ENCODE data around the gene ARL14. TPM values are rescaled to one million over a fixed set of nuclear protein-coding genes. Genes with fewer than 3 reads are reported as not detected.

The ARL14 gene
- total RNA-seq, 1 experiment from 2014 or later, result 17.6 TPM

DNA sequence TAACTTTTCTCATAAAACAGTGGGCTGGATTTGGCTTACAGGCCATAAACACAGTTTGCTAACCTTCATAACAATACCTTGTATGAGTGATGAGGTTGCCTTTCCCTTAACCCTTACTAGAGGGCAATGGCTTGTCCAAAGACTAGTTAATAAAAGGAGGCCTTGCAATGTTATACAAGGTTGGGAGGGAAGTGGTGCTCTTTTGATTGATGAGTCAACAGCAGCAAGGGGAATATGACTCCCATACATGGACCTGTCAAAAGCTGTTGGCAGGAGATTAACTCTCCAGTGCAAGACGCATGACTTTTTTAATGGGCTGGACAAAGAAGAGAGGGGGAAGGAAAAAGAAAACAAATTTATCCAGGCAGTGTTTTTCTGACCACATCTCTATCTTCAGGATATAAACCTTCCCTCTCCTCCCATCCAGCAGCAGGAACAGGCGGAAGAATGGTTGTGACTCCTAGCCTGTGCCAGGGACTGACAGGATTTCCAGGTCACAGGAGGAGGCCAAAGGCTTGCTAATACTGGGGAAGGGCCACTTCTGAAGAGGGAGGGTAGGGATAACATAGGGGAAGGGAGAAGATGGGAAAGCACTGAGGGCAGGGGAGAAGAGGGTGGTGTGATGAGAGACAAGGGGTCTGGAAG, 35.2 kb upstream of the ARL14 start:
- Histone ChIP-seq H4K20me1 (ENCODE audit: insufficient read depth) (no peaks in the 10 kb centered on the region), H3K27ac (no peak overlapping the region), H3K27me3 (ENCODE audit: insufficient read depth, low read depth) (no peaks in the 10 kb centered on the region), H3K4me1 (replicated peaks; ENCODE audit: insufficient read depth) (peaks cover 7% of the 10 kb centered on the region; the same call in 1 of the 2 replicates), H3K4me2 (no peak overlapping the region), H3K79me2 (ENCODE audit: low read depth) (no peaks in the 10 kb centered on the region), H3K9me2 (ENCODE audit: insufficient read depth) (no peaks in the 10 kb centered on the region), H2AFZ (no peak overlapping the region), H3K4me3 (no peak overlapping the region), H3F3A (ENCODE audit: insufficient read depth, low read depth) (no peaks in the 10 kb centered on the region), H3K9me3 (ENCODE audit: insufficient read depth, low read depth) (no peaks in the 10 kb centered on the region), H3K36me3 (ENCODE audit: low read depth) (no peaks in the 10 kb centered on the region)
- CTCF ChIA-PET, result no interaction called here
- DNase-seq, result peak in 1 of 2 experiments; percentile 39
- TF ChIP-seq, protein P1, sequence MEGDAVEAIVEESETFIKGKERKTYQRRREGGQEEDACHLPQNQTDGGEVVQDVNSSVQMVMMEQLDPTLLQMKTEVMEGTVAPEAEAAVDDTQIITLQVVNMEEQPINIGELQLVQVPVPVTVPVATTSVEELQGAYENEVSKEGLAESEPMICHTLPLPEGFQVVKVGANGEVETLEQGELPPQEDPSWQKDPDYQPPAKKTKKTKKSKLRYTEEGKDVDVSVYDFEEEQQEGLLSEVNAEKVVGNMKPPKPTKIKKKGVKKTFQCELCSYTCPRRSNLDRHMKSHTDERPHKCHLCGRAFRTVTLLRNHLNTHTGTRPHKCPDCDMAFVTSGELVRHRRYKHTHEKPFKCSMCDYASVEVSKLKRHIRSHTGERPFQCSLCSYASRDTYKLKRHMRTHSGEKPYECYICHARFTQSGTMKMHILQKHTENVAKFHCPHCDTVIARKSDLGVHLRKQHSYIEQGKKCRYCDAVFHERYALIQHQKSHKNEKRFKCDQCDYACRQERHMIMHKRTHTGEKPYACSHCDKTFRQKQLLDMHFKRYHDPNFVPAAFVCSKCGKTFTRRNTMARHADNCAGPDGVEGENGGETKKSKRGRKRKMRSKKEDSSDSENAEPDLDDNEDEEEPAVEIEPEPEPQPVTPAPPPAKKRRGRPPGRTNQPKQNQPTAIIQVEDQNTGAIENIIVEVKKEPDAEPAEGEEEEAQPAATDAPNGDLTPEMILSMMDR (conservative IDR thresholded peaks at IDR 0.05), result no peak
- no peak for TF ChIP-seq EZH2 (IDR thresholded peaks at IDR 0.05; ENCODE audit: low read depth)
- POLR2A ChIA-PET (ENCODE audit: unreplicated experiment), result interaction anchor here (0.6 kb wide), 1 partner anchor 10 kb away, joined by 6 read pairs; no protein-coding TSS in a partner anchor
- intact Hi-C loops (cut with micrococcal nuclease; ENCODE audit: unreplicated experiment), result no loop called here
- BruUV-seq (replicated peaks), result no TSS peak

DNA sequence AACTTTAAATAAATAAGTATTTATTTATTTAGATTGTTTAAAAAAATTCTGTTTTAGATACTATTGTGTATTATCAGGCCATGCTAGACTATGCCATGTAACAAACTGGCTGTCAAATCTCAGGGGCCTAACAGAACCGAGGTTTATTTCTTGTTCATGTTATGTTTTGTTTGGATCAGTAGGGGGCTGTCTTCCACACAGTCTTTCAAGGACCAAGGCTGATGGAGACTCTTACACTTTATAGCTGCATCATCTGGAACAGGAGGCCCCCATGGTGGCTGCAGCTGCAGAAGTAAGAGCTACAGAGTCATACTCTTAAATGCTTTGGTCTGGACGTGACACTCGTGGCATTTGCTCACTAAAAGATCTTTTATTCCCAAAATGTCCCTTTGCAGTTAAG, 33.0 kb upstream of the ARL14 start:
- Histone ChIP-seq H3K4me3 (no peak overlapping the region), H3K4me2 (no peak overlapping the region), H3F3A (ENCODE audit: insufficient read depth, low read depth) (no peaks in the 10 kb centered on the region), H3K27ac (no peak overlapping the region), H3K9me3 (ENCODE audit: insufficient read depth, low read depth) (no peaks in the 10 kb centered on the region), H3K27me3 (ENCODE audit: insufficient read depth, low read depth) (no peaks in the 10 kb centered on the region), H3K4me1 (replicated peaks; ENCODE audit: insufficient read depth) (no peaks in the 10 kb centered on the region), H3K9me2 (ENCODE audit: insufficient read depth) (no peaks in the 10 kb centered on the region), H3K36me3 (ENCODE audit: low read depth) (no peaks in the 10 kb centered on the region), H4K20me1 (ENCODE audit: insufficient read depth) (no peaks in the 10 kb centered on the region), H3K79me2 (ENCODE audit: low read depth) (no peaks in the 10 kb centered on the region), H2AFZ (no peak overlapping the region)
- CTCF ChIA-PET, result no interaction called here
- intact Hi-C loops (cut with micrococcal nuclease; ENCODE audit: unreplicated experiment), result no loop called here
- POLR2A ChIA-PET (ENCODE audit: unreplicated experiment), result no interaction called here
- no peak for TF ChIP-seq EZH2 (IDR thresholded peaks at IDR 0.05; ENCODE audit: low read depth)
- TF ChIP-seq, protein P1 (conservative IDR thresholded peaks at IDR 0.05), result no peak
- DNase-seq, result no peak
- no TSS peak for BruUV-seq (replicated peaks)

GRCh38 chr3:160644491-160644890, 32.5 kb upstream of the ARL14 start:
- POLR2A ChIA-PET (ENCODE audit: unreplicated experiment), result no interaction called here
- intact Hi-C loops (cut with micrococcal nuclease; ENCODE audit: unreplicated experiment), result no loop called here

More at GRCh38 chr3:160644491-160644890, 32.5 kb upstream of the ARL14 start:
- no peak overlapping the region for H3K27ac ChIP-seq
- H3K79me2 ChIP-seq (ENCODE audit: low read depth), result no peaks in the 10 kb centered on the region
- no peak for DNase-seq
- TF ChIP-seq, protein P1 (conservative IDR thresholded peaks at IDR 0.05), result no peak
- TF ChIP-seq EZH2 (IDR thresholded peaks at IDR 0.05; ENCODE audit: low read depth), result no peak
- no peak overlapping the region for H3K4me3 ChIP-seq
- CTCF ChIA-PET, result no interaction called here
- H3K27me3 ChIP-seq (ENCODE audit: insufficient read depth, low read depth), result no peaks in the 10 kb centered on the region
- no peaks in the 10 kb centered on the region for H3K4me1 ChIP-seq (replicated peaks; ENCODE audit: insufficient read depth)
- no peak overlapping the region for H3K4me2 ChIP-seq
- no TSS peak for BruUV-seq (replicated peaks)
- H3F3A ChIP-seq (ENCODE audit: insufficient read depth, low read depth), result no peaks in the 10 kb centered on the region
- H3K9me3 ChIP-seq (ENCODE audit: insufficient read depth, low read depth), result no peaks in the 10 kb centered on the region
- no peaks in the 10 kb centered on the region for H3K36me3 ChIP-seq (ENCODE audit: low read depth)
- no peaks in the 10 kb centered on the region; the same call in 1 of the 2 replicates for H3K9me2 ChIP-seq (ENCODE audit: insufficient read depth)
- no peak overlapping the region for H2AFZ ChIP-seq
- H4K20me1 ChIP-seq (ENCODE audit: insufficient read depth), result no peaks in the 10 kb centered on the region

All from PC-9 (cell line).